K562 (cell line): Measurements from ENCODE around the gene PSMD1. TPM values are rescaled to one million over a fixed set of nuclear protein-coding genes. Genes with fewer than 3 reads are reported as not detected.

Experiments used
- CTCF ChIP-seq, 3 experiments: IDR thresholded peaks in 2 of 3; conservative IDR thresholded peaks in 1 of 3; 2 replicates each; pipeline ENCODE4 v1.5.1; 2011 to 2012; ENCODE audit warnings: low read length in 3 of 3, mild to moderate bottlenecking in 3 of 3, control low read depth in 2 of 3, improper control_type of control experiment in 1 of 3, inconsistent platforms in 1 of 3, low read depth in 1 of 3, mixed read lengths in 1 of 3, moderate library complexity in 1 of 3; ENCODE audit not compliant: insufficient read depth in 2 of 3
- DEAF1 ChIP-seq: fragments of 450-650 bp; formaldehyde crosslinking; IDR thresholded peaks from 2 replicates; pipeline ENCODE4 v1.4.0; 2020; ENCODE audit warnings: mild to moderate bottlenecking, moderate library complexity
- FUS ChIP-seq: fragments of 200-400 bp; formaldehyde crosslinking; optimal IDR thresholded peaks from 2 replicates; pipeline ENCODE3; 2017; ENCODE audit warnings: low read depth, low read length
- HIVEP1 ChIP-seq: fragments of 250-450 bp; sonication (Bioruptor Pico); IDR thresholded peaks from 2 replicates; pipeline ENCODE4 v1.4.0; 2020; ENCODE audit warnings: mild to moderate bottlenecking
- JUN ChIP-seq, 2 experiments: sonication (generic) in 1 of 2; formaldehyde crosslinking in 1 of 2; IDR thresholded peaks; 2 replicates each; pipeline versions ENCODE4 v1.6.1 to v1.8.0; 2012 to 2022; ENCODE audit warnings: borderline replicate concordance in 2 of 2, mild to moderate bottlenecking in 2 of 2, improper control_type of control experiment in 1 of 2, low read depth in 1 of 2, low read length in 1 of 2, missing genetic modification reagents in 1 of 2
- NR2C1 ChIP-seq, 2 experiments: fragments of 450-650 bp; IDR thresholded peaks; 2 replicates each; pipeline ENCODE4 v1.6.1; 2017; ENCODE audit warnings: mild to moderate bottlenecking in 2 of 2, antibody characterized with exemption in 1 of 2, inconsistent platforms in 1 of 2, missing compliant biosample characterization in 1 of 2, missing genetic modification characterization in 1 of 2
- SETDB1 ChIP-seq: IDR thresholded peaks from one replicate; pipeline ENCODE4 v1.6.1; 2012; ENCODE audit warnings: low read length, control low read depth, inconsistent platforms
- TARDBP ChIP-seq: fragments of 450-650 bp; IDR thresholded peaks from 2 replicates; pipeline ENCODE4 v1.6.1; 2016
- XRCC5 ChIP-seq: fragments of 200-400 bp; formaldehyde crosslinking; IDR thresholded peaks from 2 replicates; pipeline ENCODE4 v1.6.1; 2017; ENCODE audit warnings: low read depth, mild to moderate bottlenecking, low read length
- ZEB2 ChIP-seq: fragments of 450-650 bp; IDR thresholded peaks from 2 replicates; pipeline ENCODE4 v1.6.1; 2016
- ZKSCAN1 ChIP-seq: fragments of 150-350 bp; IDR thresholded peaks from 2 replicates; pipeline ENCODE4 v1.6.1; 2016; ENCODE audit warnings: low read depth, low read length
- ZNF551 ChIP-seq: fragments of 250-450 bp; sonication (Bioruptor Pico); IDR thresholded peaks from 2 replicates; pipeline ENCODE4 v1.5.0; 2021; ENCODE audit warnings: mild to moderate bottlenecking, moderate library complexity
- polyA plus RNA-seq, 8 experiments: library from polyadenylated mRNA; depleted of rRNA in 4 of 8; stranded (reverse) in 5 of 8; unstranded in 3 of 8; fragments of >200 nt; fragmentation: Nextera tagmentation in 2 of 8; fragmentation: Illumina TruSeq in 1 of 8; extraction: Ambion mirVana in 2 of 8; extraction: Trizol in 1 of 8; gene quantifications; 2 replicates each; pipeline versions ENCODE4 v1.2.1 to v1.2.3, GENCODE V29; 2011 to 2014; ENCODE audit warnings: inconsistent platforms in 1 of 8, missing spikeins in 1 of 8
- total RNA-seq, 7 experiments: library from RNA; depleted of rRNA in 6 of 7; stranded (reverse); fragments of >200 nt in 6 of 7; fragmentation: Illumina TruSeq in 2 of 7; extraction: Trizol in 2 of 7; gene quantifications; 2 replicates each; pipeline versions ENCODE4 v1.2.1 to v1.2.3, GENCODE V29; 2011 to 2021; ENCODE audit warnings: low replicate concordance in 1 of 7

Gene PSMD1
- total and polyA plus RNA-seq, 9 of the 15 experiments (the other 6 are each of a cell fraction or from before 2014, with no cell fraction given), result 100 to 257 (median 147) TPM

GRCh38 chr2:231104115-231104713 is 47.5 kb downstream of the PSMD1 start (continued):
- TF ChIP-seq NR2C1 (IDR thresholded peaks at IDR 0.05) (no peak), NR2C1 (tag; IDR thresholded peaks at IDR 0.05) (no peak), TARDBP (no peak), ZKSCAN1 (no peak), JUN (IDR thresholded peaks at IDR 0.05; ENCODE audit: borderline replicate concordance, low read depth, low read length) (no peak), JUN (CRISPR knock-in tag; IDR thresholded peaks at IDR 0.05; ENCODE audit: borderline replicate concordance) (no peak), SETDB1 (no peak), ZEB2 (no peak), CTCF (IDR thresholded peaks at IDR 0.05 in 2 of 3, conservative IDR thresholded peaks at IDR 0.05 in 1 of 3; ENCODE audit: insufficient read depth in 2 of 3, low read depth in 1 of 3, low read length in 3 of 3) (peak; percentile 41 to 69 (median 52)), HIVEP1 (no peak), ZNF551 (no peak), DEAF1 (peak; percentile 40; the same call in 1 of the 2 replicates), FUS (no peak), XRCC5 (no peak)
